ENCODE measurements around the gene RTN4RL2. TPM values are rescaled to one million over a fixed set of nuclear protein-coding genes. Genes with fewer than 3 reads are reported as not detected.

The RTN4RL2 gene
- total and polyA plus RNA-seq, 2 donors (not counting 3 experiments of a cell fraction or from before 2014, with no cell fraction given), result 0.35 to 1.3 TPM

GRCh38 chr11:57474017-57474802 lies 13.9 kb downstream of the RTN4RL2 start:
- TF ChIP-seq JUN (IDR thresholded peaks at IDR 0.05; ENCODE audit: borderline replicate concordance, insufficient read depth, insufficient read length, low read depth) (no peak), POLR2A (IDR thresholded peaks at IDR 0.05; ENCODE audit: low read depth, low read length) (no peak), MYC (IDR thresholded peaks at IDR 0.05; ENCODE audit: low read depth, low read length) (no peak), GATA2 (IDR thresholded peaks at IDR 0.05; ENCODE audit: insufficient read depth, insufficient read length, low read depth, low read length) (no peak), EZH2 (IDR thresholded peaks at IDR 0.05; ENCODE audit: borderline replicate concordance, low read depth, low read length, severe bottlenecking) (no peak), FOS (IDR thresholded peaks at IDR 0.05; ENCODE audit: borderline replicate concordance, insufficient read depth, low read length) (no peak), MAX (IDR thresholded peaks at IDR 0.05; ENCODE audit: insufficient read depth, insufficient read length) (no peak), POLR2AphosphoS5 (IDR thresholded peaks at IDR 0.05; ENCODE audit: insufficient read depth, low read depth, low read length) (no peak)
- TF ChIP-seq, protein P1, sequence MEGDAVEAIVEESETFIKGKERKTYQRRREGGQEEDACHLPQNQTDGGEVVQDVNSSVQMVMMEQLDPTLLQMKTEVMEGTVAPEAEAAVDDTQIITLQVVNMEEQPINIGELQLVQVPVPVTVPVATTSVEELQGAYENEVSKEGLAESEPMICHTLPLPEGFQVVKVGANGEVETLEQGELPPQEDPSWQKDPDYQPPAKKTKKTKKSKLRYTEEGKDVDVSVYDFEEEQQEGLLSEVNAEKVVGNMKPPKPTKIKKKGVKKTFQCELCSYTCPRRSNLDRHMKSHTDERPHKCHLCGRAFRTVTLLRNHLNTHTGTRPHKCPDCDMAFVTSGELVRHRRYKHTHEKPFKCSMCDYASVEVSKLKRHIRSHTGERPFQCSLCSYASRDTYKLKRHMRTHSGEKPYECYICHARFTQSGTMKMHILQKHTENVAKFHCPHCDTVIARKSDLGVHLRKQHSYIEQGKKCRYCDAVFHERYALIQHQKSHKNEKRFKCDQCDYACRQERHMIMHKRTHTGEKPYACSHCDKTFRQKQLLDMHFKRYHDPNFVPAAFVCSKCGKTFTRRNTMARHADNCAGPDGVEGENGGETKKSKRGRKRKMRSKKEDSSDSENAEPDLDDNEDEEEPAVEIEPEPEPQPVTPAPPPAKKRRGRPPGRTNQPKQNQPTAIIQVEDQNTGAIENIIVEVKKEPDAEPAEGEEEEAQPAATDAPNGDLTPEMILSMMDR (IDR thresholded peaks at IDR 0.05; ENCODE audit: extremely low read depth in 1 of 2, insufficient read depth in 1 of 2, low read depth in 1 of 2, low read length in 2 of 2), result no peak
- H4K20me1 ChIP-seq (replicated peaks; ENCODE audit: control insufficient read depth, extremely low read depth, insufficient read depth, low read length), result no peaks in the 10 kb centered on the region
- POLR2A ChIA-PET, result no interaction called here
- no TSS peak for BruUV-seq (replicated peaks)
- H3K36me3 ChIP-seq (ENCODE audit: control insufficient read depth in 2 of 2, extremely low read depth in 1 of 2, insufficient read depth in 2 of 2, low read length in 2 of 2), result no peaks in the 10 kb centered on the region
- H3K79me2 ChIP-seq (ENCODE audit: control insufficient read depth, insufficient read depth, low read length), result no peaks in the 10 kb centered on the region
- H3K4me3 ChIP-seq (replicated peaks in 1 of 3; ENCODE audit: insufficient read depth in 1 of 3, low read depth in 1 of 3, low read length in 3 of 3), result no peak overlapping the region
- no peaks in the 10 kb centered on the region for H3K9me3 ChIP-seq (replicated peaks; ENCODE audit: control insufficient read depth, insufficient read depth, low read length)
- dilution Hi-C loops (cut with MboI; ENCODE audit: extremely low pct_ligation_motif_present, low sequenced_read_pairs), result no loop called here
- CTCF ChIA-PET, result interaction anchor here (0.6 to 3.5 kb wide), 10 partner anchors 9 to 170 kb away, joined by 3 to 25 read pairs (median 10); partner anchors contain the start of gene RTN4RL2
- intact Hi-C loops (cut with micrococcal nuclease), result no loop called here
- peaks cover 7% of the 10 kb centered on the region for H3K4me1 ChIP-seq (ENCODE audit: control insufficient read depth, extremely low read depth, insufficient read depth, low read length)
- no peak overlapping the region for H2AFZ ChIP-seq (ENCODE audit: low read depth, low read length)
- no peak overlapping the region for H3K27ac ChIP-seq (ENCODE audit: insufficient read depth, low read depth, low read length)
- no peak overlapping the region for H3K4me2 ChIP-seq (ENCODE audit: insufficient read depth, low read length)
- H3K9me1 ChIP-seq (replicated peaks; ENCODE audit: control insufficient read depth, extremely low read depth, insufficient read depth, low read length), result no peaks in the 10 kb centered on the region
- peaks cover 5 to 27% of the 10 kb centered on the region in 2 experiments for H3K27me3 ChIP-seq (ENCODE audit: control insufficient read depth in 2 of 2, insufficient read depth in 2 of 2, low read length in 2 of 2)
- DNase-seq (ENCODE audit: low read depth, low spot score), result no peak
- no peak overlapping the region for H3K9ac ChIP-seq (replicated peaks; ENCODE audit: extremely low read depth, insufficient read depth, low read length)
- FAIRE-seq, result no peak

Measured in endothelial cell of umbilical vein (primary cell).